Glutamatergic neuron (in vitro differentiated cells): ENCODE data around the gene ARHGEF19. TPM values are rescaled to one million over a fixed set of nuclear protein-coding genes. Genes with fewer than 3 reads are reported as not detected.
"Not testable (repeated sequence)": the region's sequence is repeated elsewhere in the genome, so short reads cannot be mapped to it uniquely, and the experiment has no call there.

Experiments
- DNase-seq: peaks from one replicate; pipeline ENCODE4 v3.0.0; 2022
- H3K27ac Mint-ChIP-seq: one replicate; pipeline ENCODE4 v1.8.0; 2020; ENCODE audit warnings: mild to moderate bottlenecking, mixed read lengths, inconsistent platforms; ENCODE audit not compliant: unreplicated experiment
- H3K27me3 Mint-ChIP-seq: one replicate; pipeline ENCODE4 v1.8.0; 2020; ENCODE audit warnings: mild to moderate bottlenecking, moderate library complexity, mixed read lengths, inconsistent platforms; ENCODE audit not compliant: unreplicated experiment
- H3K36me3 Mint-ChIP-seq: one replicate; pipeline ENCODE4 v1.8.0; 2020; ENCODE audit warnings: mild to moderate bottlenecking, mixed read lengths, inconsistent platforms; ENCODE audit not compliant: unreplicated experiment
- H3K4me1 Mint-ChIP-seq: one replicate; pipeline ENCODE4 v1.8.0; 2020; ENCODE audit warnings: mild to moderate bottlenecking, low read depth, mixed read lengths, inconsistent platforms; ENCODE audit not compliant: unreplicated experiment
- H3K4me3 Mint-ChIP-seq: one replicate; pipeline ENCODE4 v1.8.0; 2020; ENCODE audit warnings: mild to moderate bottlenecking, mixed read lengths, inconsistent platforms; ENCODE audit not compliant: unreplicated experiment
- H3K9me3 Mint-ChIP-seq: one replicate; pipeline ENCODE4 v1.8.0; 2020; ENCODE audit warnings: mild to moderate bottlenecking, moderate library complexity, mixed read lengths, inconsistent platforms; ENCODE audit not compliant: unreplicated experiment
- total RNA-seq: library from RNA; stranded (reverse); fragmentation: NEBNext Ultra II Directional; extraction: Animal tissue kit (Norgen Biotek cat#: 25700); gene quantifications from one replicate; pipeline ENCODE4 v1.2.1, GENCODE V29; 2021; ENCODE audit not compliant: unreplicated experiment
- TF ChIP-seq, protein P1 (sequence below): fragments of 200-600 bp; sonication (generic); IDR thresholded peaks from one replicate; pipeline ENCODE4 v1.5.0; 2021; ENCODE audit not compliant: partially characterized antibody, unreplicated experiment

Gene ARHGEF19
- total RNA-seq, 1 donor from 2014 or later = 3.4 TPM

DNA sequence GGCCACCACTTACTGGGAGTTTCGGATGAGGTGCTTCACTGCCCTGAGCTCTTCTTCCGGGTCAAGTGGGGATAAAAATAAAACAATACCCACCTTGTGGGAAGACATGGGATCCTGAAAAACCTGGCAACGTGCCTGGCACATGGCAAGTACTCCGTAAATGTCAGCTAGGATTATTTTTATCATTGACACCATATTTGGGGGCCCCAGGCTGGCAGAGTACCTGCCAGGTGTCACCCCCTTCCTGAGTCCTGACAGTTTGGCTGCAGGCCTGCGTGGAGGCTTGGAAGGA is 47.4 kb downstream of the ARHGEF19 start:
- Mint-ChIP-seq H3K27ac (peak overlapping the region; percentile 43), H3K4me1 (peaks cover 13% of the 10 kb centered on the region), H3K27me3 (peaks cover 13% of the 10 kb centered on the region), H3K9me3 (peaks cover 4% of the 10 kb centered on the region), H3K4me3 (no peak overlapping the region), H3K36me3 (no peaks in the 10 kb centered on the region)
- TF ChIP-seq, protein P1, sequence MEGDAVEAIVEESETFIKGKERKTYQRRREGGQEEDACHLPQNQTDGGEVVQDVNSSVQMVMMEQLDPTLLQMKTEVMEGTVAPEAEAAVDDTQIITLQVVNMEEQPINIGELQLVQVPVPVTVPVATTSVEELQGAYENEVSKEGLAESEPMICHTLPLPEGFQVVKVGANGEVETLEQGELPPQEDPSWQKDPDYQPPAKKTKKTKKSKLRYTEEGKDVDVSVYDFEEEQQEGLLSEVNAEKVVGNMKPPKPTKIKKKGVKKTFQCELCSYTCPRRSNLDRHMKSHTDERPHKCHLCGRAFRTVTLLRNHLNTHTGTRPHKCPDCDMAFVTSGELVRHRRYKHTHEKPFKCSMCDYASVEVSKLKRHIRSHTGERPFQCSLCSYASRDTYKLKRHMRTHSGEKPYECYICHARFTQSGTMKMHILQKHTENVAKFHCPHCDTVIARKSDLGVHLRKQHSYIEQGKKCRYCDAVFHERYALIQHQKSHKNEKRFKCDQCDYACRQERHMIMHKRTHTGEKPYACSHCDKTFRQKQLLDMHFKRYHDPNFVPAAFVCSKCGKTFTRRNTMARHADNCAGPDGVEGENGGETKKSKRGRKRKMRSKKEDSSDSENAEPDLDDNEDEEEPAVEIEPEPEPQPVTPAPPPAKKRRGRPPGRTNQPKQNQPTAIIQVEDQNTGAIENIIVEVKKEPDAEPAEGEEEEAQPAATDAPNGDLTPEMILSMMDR = no peak
- no peak for DNase-seq

DNA sequence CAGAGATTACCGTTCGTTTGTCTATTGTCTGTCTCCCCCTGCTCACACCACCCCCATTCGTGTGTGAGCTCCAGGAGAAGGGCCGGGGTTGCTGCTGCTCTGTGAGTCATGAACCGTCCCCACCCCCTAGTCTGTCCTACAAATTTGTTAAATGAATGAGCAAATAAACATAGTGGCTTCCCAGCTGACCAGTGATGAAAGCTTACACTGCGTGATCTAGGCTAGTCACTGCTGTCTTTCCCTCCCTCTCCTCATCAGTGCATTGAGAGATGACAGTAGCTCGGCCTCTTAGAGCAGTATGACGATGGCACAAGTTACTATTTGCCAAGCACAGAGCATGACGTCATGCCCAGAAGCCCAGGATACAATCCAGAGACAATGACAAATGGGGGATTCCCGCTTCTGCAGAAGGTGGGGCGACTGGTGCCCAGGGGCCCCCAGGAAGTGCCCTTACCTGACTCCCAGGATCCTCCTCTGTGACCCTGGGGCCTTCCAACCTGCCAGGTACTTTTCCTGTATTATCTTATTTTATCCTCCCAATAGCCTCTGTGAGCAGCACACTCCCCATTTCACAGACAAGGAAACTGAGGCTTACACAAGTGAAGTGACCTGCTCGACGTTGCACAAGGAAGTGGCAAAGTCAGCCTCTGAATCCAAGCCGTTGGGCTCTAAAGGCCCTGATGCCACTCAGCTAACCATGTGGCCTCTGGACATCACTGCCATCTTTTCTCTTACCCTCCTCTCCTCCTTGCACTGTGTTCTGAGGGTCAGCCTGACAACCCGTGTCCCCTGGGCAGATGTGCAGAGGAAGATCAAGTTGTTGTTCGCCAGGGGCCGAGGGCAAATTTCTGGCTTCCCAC is 48.0 kb downstream of the ARHGEF19 start:
- DNase-seq = no peak
- Mint-ChIP-seq H3K27ac (peak overlapping the region; percentile 43), H3K9me3 (peaks cover 4% of the 10 kb centered on the region), H3K4me3 (no peak overlapping the region), H3K27me3 (peaks cover 13% of the 10 kb centered on the region), H3K36me3 (no peaks in the 10 kb centered on the region), H3K4me1 (peaks cover 13% of the 10 kb centered on the region)
- TF ChIP-seq, protein P1 = no peak

DNA sequence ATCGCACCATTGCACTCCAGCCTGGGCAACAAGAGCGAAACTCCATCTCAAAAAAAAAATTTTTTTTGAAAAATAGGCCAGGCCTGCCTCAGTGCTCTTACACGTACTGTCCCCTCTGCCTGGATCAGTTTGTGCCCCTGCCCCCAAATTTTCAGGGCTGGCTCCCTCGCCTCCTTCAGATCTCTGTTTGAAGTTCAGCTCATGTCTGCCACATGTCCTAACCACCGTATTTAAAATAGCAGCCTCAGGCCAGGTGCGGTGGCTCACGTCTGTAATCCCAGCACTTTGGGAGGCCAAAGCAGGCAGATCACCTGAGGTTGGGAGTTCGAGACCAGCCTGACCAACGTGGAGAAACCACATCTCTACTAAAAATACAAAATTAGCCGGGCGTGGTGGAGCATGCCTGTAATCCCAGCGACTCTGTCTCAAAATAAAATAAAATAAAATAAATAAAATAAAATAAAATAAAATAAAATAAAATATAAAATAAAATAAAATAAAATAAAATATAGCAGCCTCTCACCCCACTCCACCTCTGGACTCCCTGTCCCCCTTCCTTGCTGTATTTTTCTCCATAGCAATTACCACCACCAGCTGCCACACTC is 48.7 kb downstream of the ARHGEF19 start:
- not testable (repeated sequence) for H3K27ac Mint-ChIP-seq, H3K4me3 Mint-ChIP-seq, H3K9me3 Mint-ChIP-seq, H3K36me3 Mint-ChIP-seq, DNase-seq
- peaks cover 13% of the 10 kb centered on the region for H3K4me1 Mint-ChIP-seq
- H3K27me3 Mint-ChIP-seq = peaks cover 13% of the 10 kb centered on the region

DNA sequence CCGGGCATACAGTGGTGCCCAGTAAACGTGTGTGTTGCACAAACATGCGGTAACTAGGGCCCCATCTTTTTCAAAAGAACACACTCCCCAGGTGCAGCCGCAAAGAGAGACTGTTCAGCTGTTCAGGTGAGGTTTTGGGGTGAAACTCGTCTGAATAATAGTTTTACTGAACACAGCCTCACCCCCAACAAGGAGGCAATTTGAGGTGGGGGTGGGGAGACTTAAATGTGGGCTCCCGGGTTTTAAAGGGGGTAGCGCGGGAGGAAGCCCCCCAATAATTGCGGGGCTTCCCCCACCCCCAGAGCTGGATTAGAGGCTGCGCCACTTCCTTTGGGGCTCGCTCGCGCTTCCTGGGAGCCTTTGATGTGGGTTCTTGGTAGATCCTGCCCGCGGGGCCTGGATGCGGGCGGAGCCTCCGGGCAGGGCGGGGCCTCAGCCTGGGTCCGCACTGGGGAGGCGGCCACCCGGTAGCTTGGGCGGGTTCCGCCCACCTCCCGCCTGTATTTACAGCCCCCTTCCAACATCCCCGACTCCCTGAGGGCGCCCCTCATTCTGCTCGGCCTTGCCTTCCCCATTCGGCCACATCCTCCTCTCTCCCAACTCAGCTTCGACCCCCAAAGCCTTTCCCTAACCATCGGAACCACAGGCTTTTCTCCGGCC is 50.2 kb downstream of the ARHGEF19 start:
- Mint-ChIP-seq H3K9me3 (peaks cover 4% of the 10 kb centered on the region), H3K27ac (no peak overlapping the region), H3K4me3 (no peak overlapping the region), H3K27me3 (peaks cover 17% of the 10 kb centered on the region), H3K4me1 (peaks cover 13% of the 10 kb centered on the region), H3K36me3 (no peaks in the 10 kb centered on the region)
- DNase-seq = no peak
- TF ChIP-seq, protein P1 = no peak

DNA sequence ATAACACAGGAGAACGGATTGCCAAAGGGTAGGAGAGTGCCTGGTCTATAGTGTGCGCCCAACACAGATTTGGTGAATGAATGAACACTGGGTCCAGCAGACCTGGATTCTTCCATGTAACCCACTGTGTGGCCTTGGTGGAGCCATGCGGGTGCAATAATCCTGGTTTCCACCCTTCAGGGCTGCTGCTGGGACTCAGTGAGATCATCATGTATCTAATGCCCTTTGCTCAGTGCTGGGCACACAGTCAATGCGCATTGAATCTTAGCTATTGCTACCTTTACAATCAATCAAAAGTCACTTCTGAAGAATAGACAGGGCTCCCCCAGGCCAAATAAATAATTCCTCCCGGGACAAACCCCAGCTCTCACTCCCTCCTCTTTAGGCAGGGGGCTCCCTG is 50.7 kb downstream of the ARHGEF19 start:
- H3K27ac Mint-ChIP-seq = no peak overlapping the region
- peaks cover 20% of the 10 kb centered on the region for H3K27me3 Mint-ChIP-seq
- H3K9me3 Mint-ChIP-seq = peaks cover 5% of the 10 kb centered on the region
- H3K4me3 Mint-ChIP-seq = no peak overlapping the region
- no peaks in the 10 kb centered on the region for H3K36me3 Mint-ChIP-seq
- no peak for DNase-seq
- H3K4me1 Mint-ChIP-seq = peaks cover 13% of the 10 kb centered on the region
- TF ChIP-seq, protein P1 = no peak
